Measurements from ENCODE around the gene CPEB4. TPM values are rescaled to one million over a fixed set of nuclear protein-coding genes. Genes with fewer than 3 reads are reported as not detected.

Gene CPEB4
- polyA plus RNA-seq, 2 donors, result 10.3 to 12.4 TPM

DNA sequence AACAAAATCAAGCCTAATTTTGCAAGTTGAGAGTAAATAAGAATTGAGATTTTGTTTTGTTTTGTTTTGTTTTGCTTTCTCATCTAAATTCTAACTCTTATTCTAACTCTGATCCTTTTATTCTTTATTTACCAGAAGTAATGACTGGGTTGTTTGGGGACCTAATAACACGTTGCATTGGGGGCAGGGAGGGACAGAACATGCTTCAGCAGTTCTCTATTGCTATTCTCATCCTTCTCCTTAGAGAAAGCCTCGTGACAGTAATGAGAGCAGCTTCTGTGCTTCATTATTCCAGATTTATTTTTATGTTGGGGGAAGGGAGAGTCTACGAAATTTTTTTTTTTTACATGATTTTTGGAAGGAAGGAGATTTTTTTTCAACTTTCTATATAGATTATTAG is 21.1 kb downstream of the CPEB4 start:
- H3K27me3 ChIP-seq (ENCODE audit: control insufficient read depth in 1 of 2, insufficient read depth in 2 of 2, low read length in 2 of 2), result no peaks in the 10 kb centered on the region
- 39 to 62% methylated on average over 3 of the region's 3 CpGs for WGBS, 2 donors
- H3K4me3 ChIP-seq (ENCODE audit: low read depth in 1 of 2, low read length in 2 of 2), result no peak overlapping the region
- H3K36me3 ChIP-seq (ENCODE audit: control insufficient read depth in 2 of 2, insufficient read depth in 2 of 2, low read length in 1 of 2), result no peaks in the 10 kb centered on the region
- H3K4me1 ChIP-seq (ENCODE audit: control insufficient read depth in 2 of 2, insufficient read depth in 2 of 2, low read length in 1 of 2), result peaks cover 0 to 2% of the 10 kb centered on the region in 2 donors
- H3K27ac ChIP-seq (ENCODE audit: low read depth in 2 of 2, low read length in 1 of 2), result no peak overlapping the region
- H3K9me3 ChIP-seq (ENCODE audit: control insufficient read depth in 2 of 2, insufficient read depth in 1 of 2, low read depth in 1 of 2, low read length in 1 of 2), result no peaks in the 10 kb centered on the region

- H3K4me1 ChIP-seq (ENCODE audit: control insufficient read depth in 2 of 2, insufficient read depth in 2 of 2, low read length in 1 of 2), result peaks cover 0 to 2% of the 10 kb centered on the region in 2 donors
- H3K4me3 ChIP-seq (ENCODE audit: low read depth in 1 of 2, low read length in 2 of 2), result no peak overlapping the region
- WGBS, 2 donors, result 76 to 78% methylated on average over 3 of the region's 3 CpGs
- no peaks in the 10 kb centered on the region for H3K36me3 ChIP-seq (ENCODE audit: control insufficient read depth in 2 of 2, insufficient read depth in 2 of 2, low read length in 1 of 2)
- no peaks in the 10 kb centered on the region for H3K27me3 ChIP-seq (ENCODE audit: control insufficient read depth in 1 of 2, insufficient read depth in 2 of 2, low read length in 2 of 2)
- H3K9me3 ChIP-seq (ENCODE audit: control insufficient read depth in 2 of 2, insufficient read depth in 1 of 2, low read depth in 1 of 2, low read length in 1 of 2), result no peaks in the 10 kb centered on the region
- no peak overlapping the region for H3K27ac ChIP-seq (ENCODE audit: low read depth in 2 of 2, low read length in 1 of 2)
These were observed 22.1 kb downstream of the CPEB4 start for GRCh38 chr5:173910215-173910614.

GRCh38 chr5:173911623-173912022 is 23.5 kb downstream of the CPEB4 start:
- no peaks in the 10 kb centered on the region for H3K9me3 ChIP-seq (ENCODE audit: control insufficient read depth in 2 of 2, insufficient read depth in 1 of 2, low read depth in 1 of 2, low read length in 1 of 2)
- no peak overlapping the region for H3K4me3 ChIP-seq (ENCODE audit: low read depth in 1 of 2, low read length in 2 of 2)
- no peaks in the 10 kb centered on the region for H3K27me3 ChIP-seq (ENCODE audit: control insufficient read depth in 1 of 2, insufficient read depth in 2 of 2, low read length in 2 of 2)
- H3K27ac ChIP-seq (ENCODE audit: low read depth in 2 of 2, low read length in 1 of 2), result no peak overlapping the region
- peaks cover 0 to 2% of the 10 kb centered on the region in 2 donors for H3K4me1 ChIP-seq (ENCODE audit: control insufficient read depth in 2 of 2, insufficient read depth in 2 of 2, low read length in 1 of 2)
- H3K36me3 ChIP-seq (ENCODE audit: control insufficient read depth in 2 of 2, insufficient read depth in 2 of 2, low read length in 1 of 2), result no peaks in the 10 kb centered on the region

DNA sequence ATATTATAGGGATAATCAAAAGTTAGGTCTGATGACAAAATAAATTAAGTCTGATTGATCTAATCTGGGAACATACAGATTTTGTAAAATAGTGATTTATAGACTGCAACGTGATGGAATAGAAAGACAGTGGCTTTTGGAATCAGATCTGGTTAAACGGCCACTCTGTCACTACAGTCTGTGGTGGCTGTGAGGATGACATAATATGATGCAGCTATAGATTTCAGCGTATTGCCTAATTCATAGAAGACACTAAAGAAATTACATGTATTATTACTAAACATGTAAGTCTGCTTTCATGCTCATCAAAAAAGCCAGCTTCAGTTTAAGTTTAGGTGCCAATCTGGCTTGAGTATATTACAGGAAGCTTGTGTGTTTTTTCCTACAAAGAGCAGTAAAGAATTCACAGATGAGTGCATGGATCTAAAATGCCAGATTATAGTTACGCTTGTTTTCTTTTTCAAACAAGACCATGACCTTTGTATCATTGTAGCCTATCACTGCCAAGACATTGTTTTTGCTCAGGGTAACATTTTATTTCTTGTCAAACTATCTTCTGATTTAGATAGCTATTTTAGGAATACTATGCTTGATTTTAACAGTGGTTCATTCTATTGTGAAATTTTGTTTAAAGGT is 25.7 kb downstream of the CPEB4 start:
- H3K27me3 ChIP-seq (ENCODE audit: control insufficient read depth in 1 of 2, insufficient read depth in 2 of 2, low read length in 2 of 2), result no peaks in the 10 kb centered on the region
- H3K4me1 ChIP-seq (ENCODE audit: control insufficient read depth in 2 of 2, insufficient read depth in 2 of 2, low read length in 1 of 2), result no peaks in the 10 kb centered on the region
- 70 to 80% methylated on average over 4 of the region's 4 CpGs for WGBS, 2 donors
- H3K9me3 ChIP-seq (ENCODE audit: control insufficient read depth in 2 of 2, insufficient read depth in 1 of 2, low read depth in 1 of 2, low read length in 1 of 2), result no peaks in the 10 kb centered on the region
- H3K36me3 ChIP-seq (ENCODE audit: control insufficient read depth in 2 of 2, insufficient read depth in 2 of 2, low read length in 1 of 2), result no peaks in the 10 kb centered on the region
- no peak overlapping the region for H3K27ac ChIP-seq (ENCODE audit: low read depth in 2 of 2, low read length in 1 of 2)
- H3K4me3 ChIP-seq (ENCODE audit: low read depth in 1 of 2, low read length in 2 of 2), result no peak overlapping the region

DNA sequence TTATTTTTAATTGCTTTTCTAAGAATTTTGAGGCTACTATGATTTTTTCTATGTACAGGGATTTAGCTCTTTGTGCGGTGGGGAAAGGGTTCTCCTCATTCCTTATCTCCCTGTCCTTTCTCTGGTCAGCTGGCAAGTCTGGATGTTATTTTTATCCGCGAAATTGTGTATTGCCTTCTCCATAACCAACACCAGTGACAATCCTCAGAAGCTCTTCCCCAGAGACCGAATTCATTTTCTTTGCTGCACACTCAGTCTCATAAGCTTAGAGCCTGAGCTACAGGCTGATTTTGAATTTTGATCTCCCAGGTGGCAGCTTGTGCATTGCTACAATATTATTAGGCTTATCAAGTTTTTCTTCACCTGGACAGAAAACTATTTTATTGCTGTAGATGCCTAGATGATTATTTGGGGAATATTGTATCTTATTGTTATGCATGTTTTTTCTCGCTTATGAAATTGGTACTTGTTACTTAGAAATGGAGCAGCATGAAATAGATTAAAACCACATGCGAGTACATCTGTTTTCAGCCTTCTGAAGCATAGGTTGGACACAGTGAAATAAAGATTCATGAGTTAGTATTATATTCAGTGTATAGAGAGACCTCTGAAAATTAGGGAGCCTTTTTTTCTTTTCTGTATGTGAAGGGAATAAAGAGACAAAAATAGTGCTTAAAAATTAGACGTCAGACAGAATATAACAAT is 27.3 kb downstream of the CPEB4 start:
- no peaks in the 10 kb centered on the region for H3K36me3 ChIP-seq (ENCODE audit: control insufficient read depth in 2 of 2, insufficient read depth in 2 of 2, low read length in 1 of 2)
- WGBS, 2 donors, result 84 to 87% methylated on average over 7 of the region's 7 CpGs
- H3K4me3 ChIP-seq (ENCODE audit: low read depth in 1 of 2, low read length in 2 of 2), result no peak overlapping the region
- no peaks in the 10 kb centered on the region for H3K4me1 ChIP-seq (ENCODE audit: control insufficient read depth in 2 of 2, insufficient read depth in 2 of 2, low read length in 1 of 2)
- H3K27ac ChIP-seq (ENCODE audit: low read depth in 2 of 2, low read length in 1 of 2), result peak overlapping the region in 1 of 2 donors; percentile 47
- no peaks in the 10 kb centered on the region for H3K9me3 ChIP-seq (ENCODE audit: control insufficient read depth in 2 of 2, insufficient read depth in 1 of 2, low read depth in 1 of 2, low read length in 1 of 2)
- H3K27me3 ChIP-seq (ENCODE audit: control insufficient read depth in 1 of 2, insufficient read depth in 2 of 2, low read length in 2 of 2), result no peaks in the 10 kb centered on the region

DNA sequence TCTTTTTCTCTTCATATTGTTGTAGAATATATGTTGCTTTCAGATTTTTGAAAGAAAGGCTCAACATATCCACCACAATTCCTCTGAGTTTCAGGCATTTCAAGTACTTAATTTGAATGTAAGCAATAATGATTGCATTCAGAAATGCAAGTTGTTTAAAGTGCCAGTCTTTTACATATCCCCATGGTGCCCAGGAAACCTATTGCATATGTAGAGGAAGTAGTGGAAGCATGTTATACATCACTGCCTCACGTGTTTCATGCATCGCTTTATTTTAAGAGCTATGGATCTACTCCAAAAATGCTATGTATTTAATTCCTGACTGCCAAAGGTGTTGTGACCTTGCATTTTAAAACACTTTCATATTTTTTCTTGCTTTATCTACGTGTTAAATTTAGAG is 28.1 kb downstream of the CPEB4 start:
- Histone ChIP-seq H3K4me3 (ENCODE audit: low read depth in 1 of 2, low read length in 2 of 2) (no peak overlapping the region), H3K27ac (ENCODE audit: low read depth in 2 of 2, low read length in 1 of 2) (no peak overlapping the region), H3K9me3 (ENCODE audit: control insufficient read depth in 2 of 2, insufficient read depth in 1 of 2, low read depth in 1 of 2, low read length in 1 of 2) (no peaks in the 10 kb centered on the region), H3K36me3 (ENCODE audit: control insufficient read depth in 2 of 2, insufficient read depth in 2 of 2, low read length in 1 of 2) (no peaks in the 10 kb centered on the region), H3K27me3 (ENCODE audit: control insufficient read depth in 1 of 2, insufficient read depth in 2 of 2, low read length in 2 of 2) (no peaks in the 10 kb centered on the region), H3K4me1 (ENCODE audit: control insufficient read depth in 2 of 2, insufficient read depth in 2 of 2, low read length in 1 of 2) (no peaks in the 10 kb centered on the region)
- WGBS, 2 donors, result 77 to 84% methylated on average over 3 of the region's 3 CpGs

- Histone ChIP-seq H3K27me3 (ENCODE audit: control insufficient read depth in 1 of 2, insufficient read depth in 2 of 2, low read length in 2 of 2) (no peaks in the 10 kb centered on the region), H3K27ac (ENCODE audit: low read depth in 2 of 2, low read length in 1 of 2) (peak overlapping the region; percentile 46 to 71), H3K4me3 (ENCODE audit: low read depth in 1 of 2, low read length in 2 of 2) (peak overlapping the region; percentile 31 to 55), H3K4me1 (ENCODE audit: control insufficient read depth in 2 of 2, insufficient read depth in 2 of 2, low read length in 1 of 2) (no peaks in the 10 kb centered on the region), H3K9me3 (ENCODE audit: control insufficient read depth in 2 of 2, insufficient read depth in 1 of 2, low read depth in 1 of 2, low read length in 1 of 2) (no peaks in the 10 kb centered on the region), H3K36me3 (ENCODE audit: control insufficient read depth in 2 of 2, insufficient read depth in 2 of 2, low read length in 1 of 2) (peaks cover 0 to 2% of the 10 kb centered on the region in 2 donors)
- 2 to 4% methylated on average over 19 of the region's 19 CpGs for WGBS, 2 donors
These were observed 29.9 kb downstream of the CPEB4 start for GRCh38 chr5:173917788-173918786.

DNA sequence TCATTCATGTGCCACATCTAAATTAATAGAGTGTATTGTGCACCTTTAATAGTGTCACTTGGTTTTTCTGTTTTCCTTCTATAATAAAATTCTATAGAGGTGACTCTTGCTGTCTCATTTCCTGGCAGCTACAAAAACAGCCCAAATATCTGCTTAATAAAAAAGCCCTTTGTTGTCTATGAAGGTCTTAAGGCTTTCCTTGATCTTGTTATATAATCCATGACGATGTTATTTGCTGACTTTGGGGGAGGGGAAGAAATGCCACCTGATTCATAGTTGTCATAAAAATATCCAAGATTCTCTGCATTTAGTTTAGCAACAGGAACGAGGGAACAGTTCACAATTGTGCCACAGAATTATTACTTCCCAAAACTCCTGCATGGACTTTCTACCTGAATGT is 31.3 kb downstream of the CPEB4 start:
- Histone ChIP-seq H3K36me3 (ENCODE audit: control insufficient read depth in 2 of 2, insufficient read depth in 2 of 2, low read length in 1 of 2) (peaks cover 0 to 2% of the 10 kb centered on the region in 2 donors), H3K27me3 (ENCODE audit: control insufficient read depth in 1 of 2, insufficient read depth in 2 of 2, low read length in 2 of 2) (no peaks in the 10 kb centered on the region), H3K4me3 (ENCODE audit: low read depth in 1 of 2, low read length in 2 of 2) (no peak overlapping the region), H3K27ac (ENCODE audit: low read depth in 2 of 2, low read length in 1 of 2) (no peak overlapping the region), H3K9me3 (ENCODE audit: control insufficient read depth in 2 of 2, insufficient read depth in 1 of 2, low read depth in 1 of 2, low read length in 1 of 2) (no peaks in the 10 kb centered on the region), H3K4me1 (ENCODE audit: control insufficient read depth in 2 of 2, insufficient read depth in 2 of 2, low read length in 1 of 2) (no peaks in the 10 kb centered on the region)
- 24 to 35% methylated on average over 2 of the region's 2 CpGs for WGBS, 2 donors

DNA sequence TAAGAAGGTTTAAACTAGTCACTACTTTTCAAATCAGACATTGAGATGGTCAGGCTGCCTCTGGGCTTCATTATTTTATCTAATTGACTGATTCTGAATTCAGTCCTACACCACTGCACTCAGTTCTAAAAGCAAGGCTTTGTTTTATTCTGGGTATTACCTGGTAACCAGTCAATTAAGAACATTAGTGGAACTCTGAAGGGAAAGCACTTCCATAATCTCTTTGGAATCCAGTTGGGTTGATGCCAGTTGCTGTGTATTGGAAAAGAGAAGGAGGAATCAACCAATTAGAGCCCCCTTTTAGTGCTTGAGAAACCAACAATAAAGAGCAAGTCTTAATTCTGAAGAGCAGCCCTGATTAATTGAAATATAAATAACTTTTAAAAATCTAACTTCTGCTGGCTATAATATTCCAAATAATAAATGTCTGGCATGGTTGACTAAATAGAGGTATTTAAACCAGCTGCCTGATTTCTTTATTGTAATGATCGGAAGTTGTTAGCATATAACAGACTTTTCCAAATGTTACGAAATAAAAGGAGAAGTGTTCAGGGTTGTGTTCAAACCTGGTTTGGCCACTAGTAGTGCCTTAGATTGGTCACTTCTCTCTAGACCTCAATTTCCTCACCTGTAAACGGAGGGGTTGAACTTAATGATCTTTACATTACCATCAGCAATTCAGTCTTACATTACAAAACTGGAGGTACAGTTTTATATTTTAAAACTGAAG is 32.0 kb downstream of the CPEB4 start:
- WGBS, 2 donors, result 84 to 87% methylated on average over 3 of the region's 3 CpGs
- H3K27me3 ChIP-seq (ENCODE audit: control insufficient read depth in 1 of 2, insufficient read depth in 2 of 2, low read length in 2 of 2), result no peaks in the 10 kb centered on the region
- no peaks in the 10 kb centered on the region for H3K9me3 ChIP-seq (ENCODE audit: control insufficient read depth in 2 of 2, insufficient read depth in 1 of 2, low read depth in 1 of 2, low read length in 1 of 2)
- H3K4me1 ChIP-seq (ENCODE audit: control insufficient read depth in 2 of 2, insufficient read depth in 2 of 2, low read length in 1 of 2), result no peaks in the 10 kb centered on the region
- H3K36me3 ChIP-seq (ENCODE audit: control insufficient read depth in 2 of 2, insufficient read depth in 2 of 2, low read length in 1 of 2), result peaks cover 0 to 2% of the 10 kb centered on the region in 2 donors
- no peak overlapping the region for H3K27ac ChIP-seq (ENCODE audit: low read depth in 2 of 2, low read length in 1 of 2)
- H3K4me3 ChIP-seq (ENCODE audit: low read depth in 1 of 2, low read length in 2 of 2), result no peak overlapping the region

Data from esophagus (tissue), 2 donors.